Breast epithelium (tissue), 3 donors: Measurements from ENCODE around the gene MROH2A.

Experiments used
- CTCF ChIP-seq, 3 donors: fragments of 450-650 bp; IDR thresholded peaks; one replicate each; pipeline ENCODE4 v1.5.1; 2016 to 2017; ENCODE audit warnings: antibody characterized with exemption in 3 of 3, mild to moderate bottlenecking in 3 of 3, moderate library complexity in 3 of 3
- POLR2AphosphoS5 ChIP-seq, 3 donors: sonication (generic); formaldehyde crosslinking; IDR thresholded peaks; one replicate each; pipeline ENCODE4 v1.6.1; 2017; ENCODE audit warnings: antibody characterized with exemption in 3 of 3

- no peak for TF ChIP-seq CTCF (IDR thresholded peaks at IDR 0.05)
- TF ChIP-seq POLR2AphosphoS5 (IDR thresholded peaks at IDR 0.05), result no peak
Measured at GRCh38 chr2:233839447-233839820, 61.3 kb downstream of the MROH2A start.
